Fibroblast of lung (primary cell): Measurements from ENCODE around the gene UVRAG.

Source experiments
- CTCF ChIP-seq, 2 donors: IDR thresholded peaks in 1 of 2; conservative IDR thresholded peaks in 1 of 2; 1 replicate in 1 of 2; 2 replicates in 1 of 2; pipeline ENCODE4 v1.5.1; 2011 to 2012; ENCODE audit warnings: low read length in 2 of 2, control low read depth in 1 of 2, inconsistent platforms in 1 of 2, low read depth in 1 of 2, mild to moderate bottlenecking in 1 of 2
- EZH2 ChIP-seq: IDR thresholded peaks from 2 replicates; pipeline ENCODE4 v1.5.1; 2012; ENCODE audit warnings: low read length, control low read depth, mild to moderate bottlenecking; ENCODE audit errors: missing control alignments

- TF ChIP-seq CTCF (conservative IDR thresholded peaks at IDR 0.05 in 1 of 2, IDR thresholded peaks at IDR 0.05 in 1 of 2; ENCODE audit: low read depth in 1 of 2, low read length in 2 of 2), result no peak
- TF ChIP-seq EZH2, result no peak
Measured at GRCh38 chr11:76062733-76063132, 247.7 kb downstream of the UVRAG start.
